CD14-positive monocyte (primary cell): ENCODE results near the gene TRIM31. TPM values are rescaled to one million over a fixed set of nuclear protein-coding genes. Genes with fewer than 3 reads are reported as not detected.

Experiments
- DNase-seq, 3 donors: peaks; one replicate each; pipeline ENCODE4 v3.0.0-alpha.2; 2011 to 2022
- H2AFZ ChIP-seq: 2 replicates; pipeline ENCODE4 v1.6.0; 2012; ENCODE audit warnings: mild to moderate bottlenecking, low read depth, low read length, inconsistent platforms; ENCODE audit not compliant: insufficient read depth, poor library complexity, severe bottlenecking
- H3K27ac ChIP-seq, 2 donors: 1 replicate in 1 of 2; 2 replicates in 1 of 2; pipeline ENCODE4 v1.5.1; 2012 to 2013; ENCODE audit warnings: low read length in 2 of 2, control low read depth in 1 of 2, inconsistent platforms in 1 of 2, low read depth in 1 of 2, mild to moderate bottlenecking in 1 of 2
- H3K27me3 ChIP-seq, 2 donors: one replicate each; pipeline versions ENCODE4 v1.6.0 to v1.6.1; 2011 to 2013; ENCODE audit warnings: low read length in 2 of 2; ENCODE audit not compliant: control insufficient read depth in 2 of 2, insufficient read depth in 2 of 2
- H3K36me3 ChIP-seq, 2 donors: replicated peaks in 1 of 2; 1 replicate in 1 of 2; 2 replicates in 1 of 2; pipeline versions ENCODE4 v1.5.1 to v1.6.1; 2012 to 2013; ENCODE audit warnings: low read length in 2 of 2, control low read depth in 1 of 2, inconsistent platforms in 1 of 2, mild to moderate bottlenecking in 1 of 2; ENCODE audit not compliant: insufficient read depth in 2 of 2, control insufficient read depth in 1 of 2
- H3K4me1 ChIP-seq, 2 donors: 1 replicate in 1 of 2; 2 replicates in 1 of 2; pipeline versions ENCODE4 v1.5.1 to v1.6.1; 2012 to 2013; ENCODE audit warnings: low read length in 2 of 2, control low read depth in 1 of 2, inconsistent platforms in 1 of 2, mild to moderate bottlenecking in 1 of 2, moderate library complexity in 1 of 2; ENCODE audit not compliant: insufficient read depth in 2 of 2, control insufficient read depth in 1 of 2
- H3K4me2 ChIP-seq: replicated peaks from 2 replicates; pipeline ENCODE3; 2012; ENCODE audit warnings: low read length, moderate library complexity, mild to moderate bottlenecking; ENCODE audit not compliant: poor library complexity, severe bottlenecking; ENCODE audit errors: extremely low read depth
- H3K4me3 ChIP-seq, 3 experiments: fragments of 200-600 bp in 1 of 3; sonication (generic) in 1 of 3; replicated peaks in 1 of 3; 1 replicate in 2 of 3; 2 replicates in 1 of 3; pipeline ENCODE4 v1.5.1; 2011 to 2013; ENCODE audit warnings: low read length in 3 of 3, mild to moderate bottlenecking in 3 of 3, control low read depth in 2 of 3, low read depth in 2 of 3, inconsistent platforms in 1 of 3, moderate library complexity in 1 of 3
- H3K79me2 ChIP-seq: 2 replicates; pipeline ENCODE4 v1.6.0; 2012; ENCODE audit warnings: mild to moderate bottlenecking, control low read depth, inconsistent platforms, low read length, moderate library complexity; ENCODE audit not compliant: insufficient read depth
- H3K9ac ChIP-seq: 2 replicates; pipeline ENCODE4 v1.6.0; 2017; ENCODE audit warnings: low read length, mild to moderate bottlenecking; ENCODE audit not compliant: insufficient read depth, poor library complexity, severe bottlenecking
- H3K9me3 ChIP-seq, 2 donors: replicated peaks in 1 of 2; 1 replicate in 1 of 2; 2 replicates in 1 of 2; pipeline versions ENCODE4 v1.5.1 to v1.6.1; 2012 to 2013; ENCODE audit warnings: low read length in 2 of 2, control low read depth in 1 of 2; ENCODE audit not compliant: control insufficient read depth in 1 of 2, insufficient read depth in 1 of 2
- H4K20me1 ChIP-seq: 2 replicates; pipeline ENCODE4 v1.6.0; 2012; ENCODE audit warnings: mild to moderate bottlenecking, low read length, control low read depth, moderate library complexity; ENCODE audit not compliant: insufficient read depth
- H3K27ac Mint-ChIP-seq, 7 donors: one replicate each; pipeline ENCODE4 v1.8.0; 2020; ENCODE audit warnings: mild to moderate bottlenecking in 7 of 7, mixed read lengths in 7 of 7, moderate library complexity in 6 of 7, inconsistent platforms in 2 of 7
- H3K27me3 Mint-ChIP-seq, 3 donors: one replicate each; pipeline ENCODE4 v1.8.0; 2021 to 2022; ENCODE audit warnings: low read depth in 3 of 3, mild to moderate bottlenecking in 3 of 3, mixed read lengths in 3 of 3, moderate library complexity in 3 of 3, inconsistent platforms in 1 of 3
- H3K36me3 Mint-ChIP-seq, 2 donors: one replicate each; pipeline ENCODE4 v1.8.0; 2020; ENCODE audit warnings: mixed read lengths in 2 of 2, inconsistent platforms in 1 of 2, mild to moderate bottlenecking in 1 of 2
- H3K4me1 Mint-ChIP-seq: one replicate; pipeline ENCODE4 v1.8.0; 2020; ENCODE audit warnings: mild to moderate bottlenecking, mixed read lengths
- H3K4me3 Mint-ChIP-seq, 2 donors: one replicate each; pipeline ENCODE4 v1.8.0; 2020; ENCODE audit warnings: mild to moderate bottlenecking in 2 of 2, mixed read lengths in 2 of 2, moderate library complexity in 1 of 2
- H3K9me3 Mint-ChIP-seq, 7 donors: one replicate each; pipeline ENCODE4 v1.8.0; 2020 to 2022; ENCODE audit warnings: mixed read lengths in 7 of 7, mild to moderate bottlenecking in 6 of 7, moderate library complexity in 6 of 7, inconsistent platforms in 2 of 7
- CTCF ChIP-seq: fragments of 200-600 bp; IDR thresholded peaks from one replicate; pipeline ENCODE4 v1.8.0; 2022; ENCODE audit warnings: antibody characterized with exemption, mild to moderate bottlenecking
- WGBS: methylation state at CpG from one replicate; pipeline ENCODE4 v1.1.5; 2013; ENCODE audit warnings: missing lambda C conversion rate; ENCODE audit not compliant: insufficient coverage; 5-methylcytosine and 5-hydroxymethylcytosine counted together
- intact Hi-C, 2 donors: fragments of 100-400 bp; cut with micrococcal nuclease; formaldehyde crosslinking; loops; one replicate each; pipeline versions ENCODE4 v1.15.0 to v1.15.1; 2023
- polyA plus RNA-seq, 3 donors: library from polyadenylated mRNA; depleted of rRNA in 1 of 3; unstranded in 2 of 3; stranded (reverse) in 1 of 3; fragments of 300-500 nt in 2 of 3; fragments of >200 nt in 1 of 3; fragmentation: Illumina TruSeq in 2 of 3; gene quantifications; 1 replicate in 2 of 3; 2 replicates in 1 of 3; pipeline ENCODE4 v1.2.3, GENCODE V29; 2012 to 2021

TRIM31 gene
- polyA plus RNA-seq, 3 donors = not detected

GRCh38 chr6:30158475-30159040, 45.7 kb upstream of the TRIM31 start:
- H4K20me1 ChIP-seq = no peaks in the 10 kb centered on the region
- no peak overlapping the region for H3K4me2 ChIP-seq
- H3K4me3 ChIP-seq = no peak overlapping the region
- no peak for DNase-seq
- no peak overlapping the region for H2AFZ ChIP-seq
- 87% methylated on average over 2 of the region's 3 CpGs for WGBS
- no peak overlapping the region for H3K27ac ChIP-seq
- TF ChIP-seq CTCF = no peak
- peaks cover 0 to 8% (median 5%) of the 10 kb centered on the region in 3 donors for H3K27me3 Mint-ChIP-seq
- no peak overlapping the region for H3K9ac ChIP-seq
- H3K79me2 ChIP-seq = no peaks in the 10 kb centered on the region
- no peak overlapping the region for H3K4me3 Mint-ChIP-seq
- no peaks in the 10 kb centered on the region for H3K9me3 Mint-ChIP-seq
- H3K27me3 ChIP-seq = no peaks in the 10 kb centered on the region
- H3K36me3 ChIP-seq = no peaks in the 10 kb centered on the region
- H3K4me1 ChIP-seq = peaks cover 23 to 24% of the 10 kb centered on the region in 2 donors
- H3K9me3 ChIP-seq = no peaks in the 10 kb centered on the region
- peak overlapping the region in 1 of 7 donors; percentile 1 for H3K27ac Mint-ChIP-seq
- no peaks in the 10 kb centered on the region for H3K36me3 Mint-ChIP-seq
- H3K4me1 Mint-ChIP-seq = peaks cover 17% of the 10 kb centered on the region
- intact Hi-C loops = no loop called here

GRCh38 chr6:30157999-30158398, 45.1 kb upstream of the TRIM31 start:
- Histone ChIP-seq H4K20me1 (no peaks in the 10 kb centered on the region), H3K79me2 (no peaks in the 10 kb centered on the region), H3K9me3 (no peaks in the 10 kb centered on the region), H3K27me3 (no peaks in the 10 kb centered on the region), H3K4me2 (peak overlapping the region; percentile 3), H3K4me3 (no peak overlapping the region), H3K27ac (no peak overlapping the region), H2AFZ (no peak overlapping the region), H3K4me1 (peaks cover 28 to 29% of the 10 kb centered on the region in 2 donors), H3K9ac (no peak overlapping the region), H3K36me3 (no peaks in the 10 kb centered on the region)
- Mint-ChIP-seq H3K9me3 (no peaks in the 10 kb centered on the region), H3K27me3 (peaks cover 0 to 6% (median 4%) of the 10 kb centered on the region in 3 donors), H3K4me1 (peaks cover 22% of the 10 kb centered on the region), H3K4me3 (no peak overlapping the region), H3K36me3 (no peaks in the 10 kb centered on the region), H3K27ac (peak overlapping the region in 2 of 7 donors; percentile 1 to 21)
- WGBS = 14% methylated on average over 2 of the region's 2 CpGs
- intact Hi-C loops = no loop called here
- DNase-seq = no peak
- TF ChIP-seq CTCF = no peak
